A673 (cell line): ENCODE measurements around the gene TMEM221. TPM values are rescaled to one million over a fixed set of nuclear protein-coding genes. Genes with fewer than 3 reads are reported as not detected.

ENCODE experiments used
- BruUV-seq: library from RNA; stranded (reverse); fragments of 400-500 nt; replicated peaks from 2 replicates; lab custom pipeline; 2021; lab: Mats Ljungman, UMichigan
- CTCF ChIA-PET: fragments of 300-600 bp; sonication (Branson Sonifier 250); formaldehyde crosslinking; loops from one replicate; lab custom pipeline; 2022; ENCODE audit warnings: antibody characterized with exemption; lab: Charles Lee
- POLR2A ChIA-PET: fragments of 300-600 bp; sonication (Branson Sonifier 250); formaldehyde crosslinking; loops from one replicate; lab custom pipeline; 2022; ENCODE audit warnings: antibody characterized with exemption; ENCODE audit not compliant: low non-redundant PET; lab: Charles Lee
- DNase-seq: peaks from one replicate; pipeline ENCODE4 v3.0.0-alpha.2; 2015; ENCODE audit warnings: low spot score
- H3K27ac ChIP-seq: fragments of 200-600 bp; sonication (generic); 2 replicates; pipeline ENCODE4 v1.5.1; 2016; ENCODE audit warnings: mixed run types, low read depth, mild to moderate bottlenecking, mixed read lengths, antibody characterized with exemption, low read length; ENCODE audit not compliant: poor library complexity, severe bottlenecking
- H3K27me3 ChIP-seq: fragments of 200-600 bp; sonication (generic); replicated peaks from 2 replicates; pipeline ENCODE4 v1.6.1; 2017; ENCODE audit warnings: mixed run types, low read depth, mild to moderate bottlenecking, mixed read lengths, antibody characterized with exemption, low read length; ENCODE audit not compliant: insufficient read depth, poor library complexity
- H3K36me3 ChIP-seq: fragments of 200-600 bp; sonication (generic); 2 replicates; pipeline ENCODE4 v1.6.1; 2016; ENCODE audit warnings: mixed run types, mild to moderate bottlenecking, mixed read lengths, antibody characterized with exemption, low read length; ENCODE audit not compliant: insufficient read depth, poor library complexity, severe bottlenecking
- H3K4me1 ChIP-seq: fragments of 200-600 bp; sonication (generic); 2 replicates; pipeline ENCODE4 v1.6.1; 2017; ENCODE audit warnings: mixed run types, mild to moderate bottlenecking, mixed read lengths, antibody characterized with exemption, low read length; ENCODE audit not compliant: insufficient read depth, poor library complexity, severe bottlenecking
- H3K4me3 ChIP-seq: fragments of 200-600 bp; sonication (generic); 2 replicates; pipeline ENCODE4 v1.5.1; 2016; ENCODE audit warnings: low read depth, mixed run types, mild to moderate bottlenecking, mixed read lengths, low read length; ENCODE audit not compliant: poor library complexity, severe bottlenecking
- H3K9me3 ChIP-seq: fragments of 200-600 bp; sonication (generic); 2 replicates; pipeline ENCODE4 v1.6.1; 2016; ENCODE audit warnings: mixed run types, low read depth, mild to moderate bottlenecking, mixed read lengths, antibody characterized with exemption, low read length; ENCODE audit not compliant: poor library complexity, severe bottlenecking
- EZH2 ChIP-seq: fragments of 200-600 bp; sonication (generic); IDR thresholded peaks from 2 replicates; pipeline ENCODE4 v1.6.1; 2017; ENCODE audit warnings: borderline replicate concordance, low read depth, mild to moderate bottlenecking, mixed read lengths, antibody characterized with exemption, low read length; ENCODE audit not compliant: poor library complexity, severe bottlenecking
- intact Hi-C: fragments of 100-400 bp; cut with micrococcal nuclease; formaldehyde crosslinking; loops from one replicate; pipeline ENCODE4 v1.10.0; 2022; ENCODE audit not compliant: unreplicated experiment
- total RNA-seq: library from RNA; stranded (reverse); gene quantifications from 2 replicates; pipeline ENCODE4 v1.2.3, GENCODE V29; 2021
- TF ChIP-seq, protein P1 (sequence below): fragments of 300-800, 200-600 bp; sonication (generic); conservative IDR thresholded peaks from 2 replicates; pipeline ENCODE4 v1.5.1; 2017; ENCODE audit warnings: low read depth, mild to moderate bottlenecking, antibody characterized with exemption, low read length, moderate library complexity, mixed read lengths

TMEM221 gene
- total RNA-seq, 1 experiment from 2014 or later: not detected

DNA sequence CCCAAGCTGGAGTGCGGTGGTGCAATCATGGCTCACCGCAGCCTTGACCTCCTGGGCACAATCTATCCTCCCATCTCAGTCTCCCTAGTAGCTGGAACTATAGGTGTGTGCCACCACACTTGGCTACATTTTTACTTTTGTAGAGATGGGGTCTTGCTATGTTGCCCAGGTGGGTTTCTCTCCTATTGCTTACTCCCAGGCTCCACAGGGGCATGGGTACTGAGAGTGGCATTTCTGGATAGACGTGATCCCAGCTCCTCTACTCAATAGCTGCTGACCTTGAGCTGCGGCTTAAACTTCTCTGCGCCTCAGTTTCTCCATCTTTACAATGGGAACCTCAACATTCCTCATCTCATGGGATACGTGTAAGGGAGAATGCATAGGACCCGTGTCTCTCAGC, 17.1 kb downstream of the TMEM221 start:
- Histone ChIP-seq H3K4me1 (no peaks in the 10 kb centered on the region), H3K27ac (no peak overlapping the region), H3K27me3 (no peaks in the 10 kb centered on the region), H3K9me3 (no peaks in the 10 kb centered on the region), H3K4me3 (no peak overlapping the region), H3K36me3 (no peaks in the 10 kb centered on the region)
- TF ChIP-seq, protein P1, sequence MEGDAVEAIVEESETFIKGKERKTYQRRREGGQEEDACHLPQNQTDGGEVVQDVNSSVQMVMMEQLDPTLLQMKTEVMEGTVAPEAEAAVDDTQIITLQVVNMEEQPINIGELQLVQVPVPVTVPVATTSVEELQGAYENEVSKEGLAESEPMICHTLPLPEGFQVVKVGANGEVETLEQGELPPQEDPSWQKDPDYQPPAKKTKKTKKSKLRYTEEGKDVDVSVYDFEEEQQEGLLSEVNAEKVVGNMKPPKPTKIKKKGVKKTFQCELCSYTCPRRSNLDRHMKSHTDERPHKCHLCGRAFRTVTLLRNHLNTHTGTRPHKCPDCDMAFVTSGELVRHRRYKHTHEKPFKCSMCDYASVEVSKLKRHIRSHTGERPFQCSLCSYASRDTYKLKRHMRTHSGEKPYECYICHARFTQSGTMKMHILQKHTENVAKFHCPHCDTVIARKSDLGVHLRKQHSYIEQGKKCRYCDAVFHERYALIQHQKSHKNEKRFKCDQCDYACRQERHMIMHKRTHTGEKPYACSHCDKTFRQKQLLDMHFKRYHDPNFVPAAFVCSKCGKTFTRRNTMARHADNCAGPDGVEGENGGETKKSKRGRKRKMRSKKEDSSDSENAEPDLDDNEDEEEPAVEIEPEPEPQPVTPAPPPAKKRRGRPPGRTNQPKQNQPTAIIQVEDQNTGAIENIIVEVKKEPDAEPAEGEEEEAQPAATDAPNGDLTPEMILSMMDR: no peak
- TF ChIP-seq EZH2: no peak
- CTCF ChIA-PET: no interaction called here
- no TSS peak for BruUV-seq
- DNase-seq: no peak
- POLR2A ChIA-PET: no interaction called here
- intact Hi-C loops: no loop called here

DNA sequence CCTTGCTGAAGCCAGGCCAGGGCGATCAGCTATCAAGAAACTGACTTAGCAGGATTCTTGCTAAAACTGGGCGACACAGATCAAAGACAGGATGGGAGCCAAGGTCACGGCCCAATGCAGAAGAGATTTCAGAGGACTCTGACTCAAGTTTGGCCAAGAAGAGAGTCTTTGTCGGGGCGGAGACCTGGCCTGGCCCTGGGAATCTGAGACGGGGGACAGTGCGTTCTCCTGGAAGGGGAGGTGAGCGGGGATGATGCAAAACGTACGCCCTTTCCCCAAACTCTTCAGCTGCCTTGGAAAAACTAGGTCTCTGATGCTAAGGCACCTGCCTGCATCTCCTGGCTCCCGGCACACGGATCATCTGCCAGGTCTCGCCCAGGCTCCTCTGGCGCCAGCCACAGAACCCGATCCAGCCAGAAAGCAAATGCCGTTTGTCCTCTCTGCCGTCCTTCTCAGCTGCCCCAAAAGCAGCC, 18.8 kb downstream of the TMEM221 start:
- no TSS peak for BruUV-seq
- TF ChIP-seq, protein P1: no peak
- TF ChIP-seq EZH2: no peak
- H3K4me1 ChIP-seq: peaks cover 4% of the 10 kb centered on the region
- H3K9me3 ChIP-seq: no peaks in the 10 kb centered on the region
- H3K27ac ChIP-seq: no peak overlapping the region
- no peak overlapping the region for H3K4me3 ChIP-seq
- no peak for DNase-seq
- CTCF ChIA-PET: interaction anchor here (0.7 kb wide), 1 partner anchor 81 kb away, joined by 6 read pairs; no protein-coding TSS in a partner anchor
- POLR2A ChIA-PET: no interaction called here
- intact Hi-C loops: no loop called here
- no peaks in the 10 kb centered on the region for H3K36me3 ChIP-seq
- no peaks in the 10 kb centered on the region for H3K27me3 ChIP-seq

DNA sequence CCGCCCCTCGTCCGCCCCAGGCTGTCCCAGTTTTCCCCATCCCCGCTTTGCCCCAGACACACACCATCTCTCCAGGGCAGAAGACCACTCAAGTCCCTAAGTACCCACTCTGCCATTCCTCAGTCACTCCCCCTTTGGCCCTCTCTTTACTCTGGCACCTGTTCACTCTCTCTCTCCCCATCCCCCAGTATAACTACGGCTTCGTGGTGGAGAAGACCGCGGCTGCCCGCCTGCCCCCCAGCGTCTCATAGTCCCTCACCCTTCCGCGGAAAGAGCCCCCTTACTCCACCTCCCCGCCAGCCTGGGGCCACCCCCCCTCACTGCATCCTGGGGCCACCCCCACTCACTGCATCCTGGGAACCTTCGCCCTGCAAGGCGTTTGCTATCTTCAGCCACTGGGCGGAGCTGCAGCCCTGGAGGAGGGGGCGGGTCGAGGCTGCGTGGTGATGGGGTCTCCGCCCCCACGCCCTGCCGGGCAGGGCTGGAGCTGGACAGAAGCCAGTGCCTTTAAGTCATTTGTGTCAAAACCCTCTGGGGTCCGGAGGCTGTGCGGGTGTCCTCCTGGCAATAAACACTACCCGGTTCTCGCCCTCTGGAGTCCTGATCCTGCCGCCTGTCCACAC, 23.6 kb downstream of the TMEM221 start:
- POLR2A ChIA-PET: no interaction called here
- H3K27me3 ChIP-seq: no peaks in the 10 kb centered on the region
- H3K4me3 ChIP-seq: no peak overlapping the region
- DNase-seq: peak; percentile 60
- peaks cover 3% of the 10 kb centered on the region for H3K36me3 ChIP-seq
- H3K27ac ChIP-seq: no peak overlapping the region
- intact Hi-C loops: no loop called here
- peaks cover 5% of the 10 kb centered on the region for H3K4me1 ChIP-seq
- TF ChIP-seq, protein P1: peak; percentile 66
- TF ChIP-seq EZH2: no peak
- no TSS peak for BruUV-seq
- CTCF ChIA-PET: interaction anchor here (0.7 kb wide), 1 partner anchor 9 kb away, joined by 3 read pairs; no protein-coding TSS in a partner anchor
- no peaks in the 10 kb centered on the region for H3K9me3 ChIP-seq
